Caco-2 (cell line): ENCODE data around the gene FAM204A. TPM values are rescaled to one million over a fixed set of nuclear protein-coding genes. Genes with fewer than 3 reads are reported as not detected.

ENCODE experiments used
- BruUV-seq: library from RNA; stranded (reverse); fragments of 400-500 nt; replicated peaks from 2 replicates; lab custom pipeline; 2021; lab: Mats Ljungman, UMichigan
- CTCF ChIA-PET: fragments of 300-600 bp; sonication (Branson Sonifier 250); formaldehyde crosslinking; loops from one replicate; lab custom pipeline; 2022; ENCODE audit warnings: antibody characterized with exemption; lab: Charles Lee
- POLR2A ChIA-PET: fragments of 300-600 bp; sonication (Branson Sonifier 250); formaldehyde crosslinking; loops from one replicate; lab custom pipeline; 2022; ENCODE audit warnings: antibody characterized with exemption; lab: Charles Lee
- DNase-seq, 2 experiments: peaks; one replicate each; pipeline versions ENCODE4 v3.0.0 to v3.0.0-alpha.2; 2020 to 2022
- H3K27me3 ChIP-seq: replicated peaks from 2 replicates; pipeline ENCODE4 v1.6.0; 2011; ENCODE audit warnings: low read length; ENCODE audit not compliant: control insufficient read depth, insufficient read depth
- H3K36me3 ChIP-seq: 2 replicates; pipeline ENCODE4 v1.5.1; 2011; ENCODE audit warnings: low read length; ENCODE audit not compliant: control insufficient read depth, insufficient read depth
- H3K4me1 ChIP-seq: fragments of 250-450 bp; sonication (Bioruptor Pico); 2 replicates; pipeline ENCODE4 v1.5.1; 2020; ENCODE audit warnings: mild to moderate bottlenecking
- H3K4me3 ChIP-seq: 2 replicates; pipeline ENCODE4 v1.5.1; 2011; ENCODE audit warnings: low read depth, mild to moderate bottlenecking, control low read depth, low read length
- H3K9me3 ChIP-seq: fragments of 250-450 bp; sonication (Bioruptor Pico); 2 replicates; pipeline ENCODE4 v1.5.1; 2020; ENCODE audit warnings: mild to moderate bottlenecking, moderate library complexity
- H3K27ac Mint-ChIP-seq: one replicate; pipeline ENCODE4 v1.8.0; 2022; ENCODE audit warnings: mixed read lengths; ENCODE audit not compliant: unreplicated experiment
- H3K27me3 Mint-ChIP-seq: one replicate; pipeline ENCODE4 v1.8.0; 2022; ENCODE audit warnings: mixed read lengths; ENCODE audit not compliant: insufficient read depth, unreplicated experiment
- H3K36me3 Mint-ChIP-seq: one replicate; pipeline ENCODE4 v1.8.0; 2022; ENCODE audit warnings: mild to moderate bottlenecking, mixed read lengths; ENCODE audit not compliant: insufficient read depth, unreplicated experiment
- H3K4me1 Mint-ChIP-seq: one replicate; pipeline ENCODE4 v1.8.0; 2022; ENCODE audit warnings: low read depth, mixed read lengths; ENCODE audit not compliant: unreplicated experiment
- H3K4me3 Mint-ChIP-seq: one replicate; pipeline ENCODE4 v1.8.0; 2022; ENCODE audit warnings: mild to moderate bottlenecking, moderate library complexity, mixed read lengths; ENCODE audit not compliant: unreplicated experiment
- H3K9me3 Mint-ChIP-seq: one replicate; pipeline ENCODE4 v1.8.0; 2022; ENCODE audit warnings: mixed read lengths; ENCODE audit not compliant: unreplicated experiment
- intact Hi-C: fragments of 100-400 bp; cut with micrococcal nuclease; formaldehyde crosslinking; loops from one replicate; pipeline ENCODE4 v1.10.0; 2022; ENCODE audit not compliant: unreplicated experiment
- total RNA-seq: library from RNA; stranded (reverse); gene quantifications from 2 replicates; pipeline ENCODE4 v1.2.3, GENCODE V29; 2022
- TF ChIP-seq, protein P1 (sequence below), 2 experiments: fragments of 200-600 bp in 1 of 2; IDR thresholded peaks; 1 replicate in 1 of 2; 2 replicates in 1 of 2; pipeline versions ENCODE4 v1.5.1 to v1.8.0; 2011 to 2022; ENCODE audit warnings: antibody characterized with exemption in 1 of 2, control low read depth in 1 of 2, inconsistent platforms in 1 of 2, low read depth in 1 of 2, low read length in 1 of 2, mild to moderate bottlenecking in 1 of 2, moderate library complexity in 1 of 2; ENCODE audit not compliant: insufficient read depth in 1 of 2, severe bottlenecking in 1 of 2, unreplicated experiment in 1 of 2

The FAM204A gene
- total RNA-seq, 1 experiment from 2014 or later = 68.7 TPM

DNA sequence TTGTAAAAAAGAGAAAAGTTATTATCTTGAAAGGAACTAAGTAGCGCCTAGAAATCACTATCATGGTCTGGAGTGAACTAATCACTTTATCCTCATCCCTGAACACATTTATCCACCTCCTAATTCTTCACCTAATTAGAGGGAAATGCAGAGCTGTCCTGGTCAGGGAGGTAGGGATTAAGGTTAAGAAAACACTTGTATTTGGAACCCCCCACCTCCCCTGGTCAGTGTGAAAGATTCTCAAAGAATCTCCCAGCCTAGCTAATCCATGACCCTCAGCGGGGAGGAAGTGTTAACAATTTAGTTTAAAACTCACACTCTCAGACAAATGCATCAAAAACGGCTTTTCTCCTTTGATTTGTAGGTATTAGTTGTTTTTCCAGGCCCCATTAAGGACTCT lies 83.8 kb downstream of the FAM204A start:
- Histone ChIP-seq H3K4me1 (no peaks in the 10 kb centered on the region), H3K36me3 (no peaks in the 10 kb centered on the region), H3K9me3 (no peaks in the 10 kb centered on the region), H3K27me3 (no peaks in the 10 kb centered on the region; the same call in 1 of the 2 replicates), H3K4me3 (no peak overlapping the region)
- no peaks in the 10 kb centered on the region for H3K36me3 Mint-ChIP-seq
- TF ChIP-seq, protein P1, sequence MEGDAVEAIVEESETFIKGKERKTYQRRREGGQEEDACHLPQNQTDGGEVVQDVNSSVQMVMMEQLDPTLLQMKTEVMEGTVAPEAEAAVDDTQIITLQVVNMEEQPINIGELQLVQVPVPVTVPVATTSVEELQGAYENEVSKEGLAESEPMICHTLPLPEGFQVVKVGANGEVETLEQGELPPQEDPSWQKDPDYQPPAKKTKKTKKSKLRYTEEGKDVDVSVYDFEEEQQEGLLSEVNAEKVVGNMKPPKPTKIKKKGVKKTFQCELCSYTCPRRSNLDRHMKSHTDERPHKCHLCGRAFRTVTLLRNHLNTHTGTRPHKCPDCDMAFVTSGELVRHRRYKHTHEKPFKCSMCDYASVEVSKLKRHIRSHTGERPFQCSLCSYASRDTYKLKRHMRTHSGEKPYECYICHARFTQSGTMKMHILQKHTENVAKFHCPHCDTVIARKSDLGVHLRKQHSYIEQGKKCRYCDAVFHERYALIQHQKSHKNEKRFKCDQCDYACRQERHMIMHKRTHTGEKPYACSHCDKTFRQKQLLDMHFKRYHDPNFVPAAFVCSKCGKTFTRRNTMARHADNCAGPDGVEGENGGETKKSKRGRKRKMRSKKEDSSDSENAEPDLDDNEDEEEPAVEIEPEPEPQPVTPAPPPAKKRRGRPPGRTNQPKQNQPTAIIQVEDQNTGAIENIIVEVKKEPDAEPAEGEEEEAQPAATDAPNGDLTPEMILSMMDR (IDR thresholded peaks at IDR 0.05; ENCODE audit: insufficient read depth in 1 of 2, low read depth in 1 of 2, low read length in 1 of 2, severe bottlenecking in 1 of 2, unreplicated experiment in 1 of 2) = no peak
- BruUV-seq = no TSS peak
- H3K4me1 Mint-ChIP-seq = peaks cover 7% of the 10 kb centered on the region
- intact Hi-C loops = no loop called here
- CTCF ChIA-PET = interaction anchor here (0.9 to 1.9 kb wide), 2 partner anchors 14 to 761 kb away, joined by 3 to 8 read pairs; no protein-coding TSS in a partner anchor
- no peak for DNase-seq
- peaks cover 27% of the 10 kb centered on the region for H3K27me3 Mint-ChIP-seq
- H3K27ac Mint-ChIP-seq = no peak overlapping the region
- no peak overlapping the region for H3K4me3 Mint-ChIP-seq
- POLR2A ChIA-PET = no interaction called here
- H3K9me3 Mint-ChIP-seq = no peaks in the 10 kb centered on the region

DNA sequence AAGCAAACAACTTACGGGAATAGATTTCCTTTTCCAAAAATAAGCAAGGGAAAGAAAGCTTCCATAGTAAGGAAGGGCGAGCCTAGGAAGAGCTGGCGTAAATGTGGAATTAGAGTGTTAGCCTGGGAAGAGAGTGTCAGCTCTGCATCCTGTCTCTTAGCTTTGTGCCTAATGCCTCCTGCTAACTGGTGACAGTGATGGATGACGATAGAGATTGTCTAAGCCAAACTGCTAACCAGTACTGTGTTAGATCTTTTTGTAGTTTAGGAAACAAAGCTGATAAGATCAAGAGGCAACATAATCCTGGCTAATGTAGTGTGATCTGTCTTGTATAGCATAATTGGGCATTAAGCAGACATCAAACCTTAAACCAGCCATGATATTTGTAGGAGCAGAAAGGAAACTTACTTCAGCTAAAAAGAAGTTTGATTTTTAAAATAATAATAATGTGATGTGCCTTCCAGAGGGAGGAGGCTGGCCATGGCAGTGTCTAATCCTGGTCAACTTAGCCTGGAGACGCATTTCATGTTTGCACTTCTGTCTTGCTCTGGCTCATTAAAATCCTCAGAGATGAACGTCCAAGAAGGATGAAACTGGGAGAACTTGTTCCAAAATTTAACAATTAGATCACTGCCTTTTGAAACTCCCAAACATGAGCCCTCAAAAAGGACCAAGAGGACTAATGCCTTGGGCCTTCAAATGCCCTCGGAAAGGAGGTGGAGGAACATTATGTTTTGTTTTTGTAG lies 85.1 kb downstream of the FAM204A start:
- BruUV-seq = no TSS peak
- Mint-ChIP-seq H3K36me3 (no peaks in the 10 kb centered on the region), H3K4me1 (peaks cover 7% of the 10 kb centered on the region), H3K4me3 (no peak overlapping the region), H3K27me3 (peaks cover 23% of the 10 kb centered on the region), H3K9me3 (no peaks in the 10 kb centered on the region), H3K27ac (no peak overlapping the region)
- no peaks in the 10 kb centered on the region for H3K27me3 ChIP-seq
- ChIA-PET CTCF (no interaction called here), POLR2A (interaction anchor here (0.6 kb wide), 1 partner anchor 96 kb away, joined by 3 read pairs; no protein-coding TSS in a partner anchor)
- DNase-seq = no peak
- intact Hi-C loops = no loop called here
- H3K4me1 ChIP-seq = no peaks in the 10 kb centered on the region
- no peaks in the 10 kb centered on the region for H3K36me3 ChIP-seq
- TF ChIP-seq, protein P1 (IDR thresholded peaks at IDR 0.05; ENCODE audit: insufficient read depth in 1 of 2, low read depth in 1 of 2, low read length in 1 of 2, severe bottlenecking in 1 of 2, unreplicated experiment in 1 of 2) = no peak
- no peak overlapping the region for H3K4me3 ChIP-seq
- no peaks in the 10 kb centered on the region for H3K9me3 ChIP-seq

DNA sequence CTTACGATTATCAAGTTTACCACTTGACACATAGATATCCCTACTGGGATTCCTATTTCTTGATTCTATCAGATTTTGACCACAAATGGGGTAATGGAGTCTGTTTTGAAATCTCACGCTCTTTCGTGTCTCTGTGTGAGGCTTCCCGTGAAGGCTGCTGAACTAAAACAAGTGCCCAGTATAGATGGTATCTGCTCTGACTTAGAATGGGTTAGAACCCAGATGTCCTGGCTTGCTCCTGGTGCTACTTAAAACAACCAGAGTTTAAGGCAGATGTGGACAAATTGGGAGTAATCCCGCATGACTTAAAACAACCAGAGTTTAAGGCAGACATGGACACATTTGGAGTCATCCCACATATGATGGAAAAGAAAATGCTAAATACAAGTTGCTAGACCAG lies 85.9 kb downstream of the FAM204A start:
- no peak for DNase-seq

More for the DNA sequence above, 85.9 kb downstream of the FAM204A start:
- no peaks in the 10 kb centered on the region for H3K9me3 Mint-ChIP-seq
- intact Hi-C loops = no loop called here
- Histone ChIP-seq H3K4me1 (no peaks in the 10 kb centered on the region), H3K9me3 (no peaks in the 10 kb centered on the region), H3K4me3 (no peak overlapping the region), H3K36me3 (no peaks in the 10 kb centered on the region), H3K27me3 (no peaks in the 10 kb centered on the region)
- TF ChIP-seq, protein P1 (IDR thresholded peaks at IDR 0.05; ENCODE audit: insufficient read depth in 1 of 2, low read depth in 1 of 2, low read length in 1 of 2, severe bottlenecking in 1 of 2, unreplicated experiment in 1 of 2) = no peak
- BruUV-seq = no TSS peak
- H3K27me3 Mint-ChIP-seq = peaks cover 23% of the 10 kb centered on the region
- H3K27ac Mint-ChIP-seq = no peak overlapping the region
- H3K4me1 Mint-ChIP-seq = peaks cover 7% of the 10 kb centered on the region
- ChIA-PET POLR2A (interaction anchor here (0.6 kb wide), 1 partner anchor 95 kb away, joined by 3 read pairs; no protein-coding TSS in a partner anchor), CTCF (no interaction called here)
- H3K36me3 Mint-ChIP-seq = no peaks in the 10 kb centered on the region
- no peak overlapping the region for H3K4me3 Mint-ChIP-seq
